H1 (cell line): ENCODE results near the gene CCNY. TPM values are rescaled to one million over a fixed set of nuclear protein-coding genes. Genes with fewer than 3 reads are reported as not detected.

Source experiments
- CTCF ChIA-PET: fragments of 300-600 bp; sonication (Branson Sonifier 250); formaldehyde crosslinking; loops from one replicate; lab custom pipeline; 2021; ENCODE audit not compliant: partially characterized antibody; lab: Charles Lee
- POLR2A ChIA-PET: fragments of 300-600 bp; sonication (Branson Sonifier 250); formaldehyde crosslinking; loops from one replicate; lab custom pipeline; 2021; ENCODE audit warnings: inconsistent platforms; ENCODE audit not compliant: partially characterized antibody; lab: Charles Lee
- DNase-seq, 2 experiments: peaks; one replicate each; pipeline versions ENCODE4 v3.0.0 to v3.0.0-alpha.2; 2010 to 2022; ENCODE audit warnings: low spot score in 2 of 2, low read depth in 1 of 2, mixed read lengths in 1 of 2
- FAIRE-seq: peaks from 2 replicates; lab custom pipeline; 2011; peaks lifted over from hg19 to GRCh38; lab: Jason Lieb, UNC
- H2AFZ ChIP-seq: 2 replicates; pipeline ENCODE4 v1.8.1; 2012; ENCODE audit warnings: low read length, inconsistent platforms
- H2AK5ac ChIP-seq: 2 replicates; pipeline ENCODE4 v1.6.1; 2013; ENCODE audit warnings: low read depth, low read length
- H2BK120ac ChIP-seq: replicated peaks from 2 replicates; pipeline ENCODE3; 2013; ENCODE audit warnings: low read depth, low read length, inconsistent platforms
- H2BK12ac ChIP-seq: 2 replicates; pipeline ENCODE4 v1.6.1; 2013; ENCODE audit warnings: low read depth, low read length
- H2BK15ac ChIP-seq: 2 replicates; pipeline ENCODE4 v1.6.1; 2013; ENCODE audit warnings: low read length
- H2BK20ac ChIP-seq: 2 replicates; pipeline ENCODE4 v1.6.1; 2013; ENCODE audit warnings: low read length
- H2BK5ac ChIP-seq: 2 replicates; pipeline ENCODE4 v1.6.1; 2013; ENCODE audit warnings: low read depth, low read length
- H3K14ac ChIP-seq: 2 replicates; pipeline ENCODE4 v1.6.1; 2013; ENCODE audit warnings: inconsistent platforms; ENCODE audit not compliant: insufficient read length
- H3K18ac ChIP-seq: 2 replicates; pipeline ENCODE4 v1.6.1; 2013; ENCODE audit warnings: low read length; ENCODE audit errors: extremely low read depth
- H3K23ac ChIP-seq: 2 replicates; pipeline ENCODE4 v1.6.1; 2013; ENCODE audit warnings: inconsistent platforms; ENCODE audit not compliant: insufficient read length
- H3K23me2 ChIP-seq: 2 replicates; pipeline ENCODE4 v1.6.1; 2013; ENCODE audit warnings: low read depth, low read length
- H3K27ac ChIP-seq: 2 replicates; pipeline ENCODE4 v1.6.1; 2011; ENCODE audit warnings: low read depth, low read length, inconsistent platforms
- H3K27me3 ChIP-seq, 4 experiments: replicated peaks in 1 of 4; 1 replicate in 1 of 4; 2 replicates in 3 of 4; pipeline versions ENCODE4 v1.6.1 to v1.8.1; 2011 to 2013; ENCODE audit warnings: low read length in 3 of 4, mild to moderate bottlenecking in 3 of 4, inconsistent platforms in 2 of 4, mixed read lengths in 2 of 4, moderate library complexity in 1 of 4; ENCODE audit not compliant: control insufficient read depth in 3 of 4, insufficient read depth in 3 of 4; ENCODE audit errors: extremely low read depth in 1 of 4
- H3K36me3 ChIP-seq, 4 experiments: 2 replicates each; pipeline versions ENCODE4 v1.6.1 to v1.8.1; 2011 to 2013; ENCODE audit warnings: mild to moderate bottlenecking in 4 of 4, low read length in 3 of 4, moderate library complexity in 2 of 4, control low read depth in 1 of 4, inconsistent platforms in 1 of 4; ENCODE audit not compliant: insufficient read depth in 4 of 4, control insufficient read depth in 2 of 4
- H3K4ac ChIP-seq: replicated peaks from 2 replicates; pipeline ENCODE3; 2013; ENCODE audit warnings: low read length, low read depth, mixed read lengths, inconsistent platforms; ENCODE audit not compliant: insufficient read length
- H3K4me1 ChIP-seq, 4 experiments: replicated peaks in 1 of 4; 1 replicate in 1 of 4; 2 replicates in 3 of 4; pipeline versions ENCODE4 v1.6.1 to v1.8.1; 2011 to 2013; ENCODE audit warnings: low read length in 3 of 4, inconsistent platforms in 2 of 4, mixed read lengths in 1 of 4; ENCODE audit not compliant: insufficient read depth in 4 of 4, control insufficient read depth in 3 of 4
- H3K4me2 ChIP-seq, 2 experiments: 2 replicates each; pipeline versions ENCODE4 v1.6.1 to v1.8.1; 2011 to 2013; ENCODE audit warnings: low read depth in 2 of 2, low read length in 2 of 2, control low read depth in 1 of 2, inconsistent platforms in 1 of 2, mild to moderate bottlenecking in 1 of 2; ENCODE audit not compliant: insufficient read depth in 1 of 2
- H3K4me3 ChIP-seq, 4 experiments: fragments of 200-600, 300-600 bp in 1 of 4; sonication (generic), shearing (Covaris generic), sonication (Bioruptor Twin) in 1 of 4; 2 replicates each; pipeline versions ENCODE4 v1.5.1 to v1.8.1; 2011 to 2016; ENCODE audit warnings: low read length in 4 of 4, low read depth in 3 of 4, control low read depth in 2 of 4, inconsistent platforms in 2 of 4, mild to moderate bottlenecking in 2 of 4, mixed read lengths in 1 of 4, moderate library complexity in 1 of 4; ENCODE audit not compliant: insufficient read depth in 2 of 4; ENCODE audit errors: extremely low read depth in 1 of 4
- H3K56ac ChIP-seq: replicated peaks from 2 replicates; pipeline ENCODE3; 2013; ENCODE audit warnings: low read depth, mild to moderate bottlenecking, mixed read lengths, low read length, inconsistent platforms; ENCODE audit not compliant: insufficient read length
- H3K79me1 ChIP-seq: 2 replicates; pipeline ENCODE4 v1.6.1; 2013; ENCODE audit warnings: low read depth, low read length, control low read depth
- H3K79me2 ChIP-seq, 2 experiments: 2 replicates each; pipeline versions ENCODE4 v1.6.1 to v1.8.1; 2012 to 2013; ENCODE audit warnings: low read length in 2 of 2, mild to moderate bottlenecking in 2 of 2, inconsistent platforms in 1 of 2; ENCODE audit not compliant: insufficient read depth in 2 of 2, control insufficient read depth in 1 of 2
- H3K9ac ChIP-seq, 4 experiments: replicated peaks in 1 of 4; 1 replicate in 1 of 4; 2 replicates in 3 of 4; pipeline versions ENCODE4 v1.6.1 to v1.8.1; 2011 to 2013; ENCODE audit warnings: low read depth in 3 of 4, low read length in 3 of 4, control low read depth in 2 of 4, mild to moderate bottlenecking in 2 of 4, moderate library complexity in 2 of 4, inconsistent platforms in 1 of 4; ENCODE audit errors: extremely low read depth in 1 of 4
- H3K9me3 ChIP-seq, 2 experiments: 2 replicates each; pipeline versions ENCODE4 v1.6.1 to v1.8.1; 2012 to 2013; ENCODE audit warnings: mild to moderate bottlenecking in 2 of 2, moderate library complexity in 2 of 2, control low read depth in 1 of 2, inconsistent platforms in 1 of 2, low read depth in 1 of 2, low read length in 1 of 2, mixed read lengths in 1 of 2; ENCODE audit not compliant: insufficient read depth in 2 of 2
- H4K20me1 ChIP-seq, 2 experiments: replicated peaks in 1 of 2; 2 replicates each; pipeline versions ENCODE3 to v1.8.1; 2011 to 2013; ENCODE audit warnings: inconsistent platforms in 2 of 2, low read length in 2 of 2, mild to moderate bottlenecking in 1 of 2; ENCODE audit not compliant: insufficient read depth in 2 of 2, control insufficient read depth in 1 of 2
- H4K5ac ChIP-seq: 2 replicates; pipeline ENCODE4 v1.6.1; 2013; ENCODE audit warnings: low read length, low read depth, mixed read lengths, inconsistent platforms; ENCODE audit not compliant: insufficient read length
- H4K8ac ChIP-seq: 2 replicates; pipeline ENCODE4 v1.8.0; 2013; ENCODE audit warnings: mild to moderate bottlenecking, moderate library complexity, low read length, inconsistent platforms; ENCODE audit not compliant: insufficient read depth; ENCODE audit errors: extremely low read depth
- H4K91ac ChIP-seq: replicated peaks from 2 replicates; pipeline ENCODE3; 2013; ENCODE audit warnings: low read length, mixed read lengths, inconsistent platforms; ENCODE audit not compliant: insufficient read length
- BCL11A ChIP-seq, 2 experiments: IDR thresholded peaks; one replicate each; pipeline ENCODE4 v1.6.1; 2011; ENCODE audit warnings: low read depth in 2 of 2, low read length in 2 of 2, mild to moderate bottlenecking in 2 of 2
- KDM5A ChIP-seq: fragments of 200-600 bp; IDR thresholded peaks from 2 replicates; pipeline ENCODE4 v1.7.1; 2012; ENCODE audit warnings: mild to moderate bottlenecking, low read length, inconsistent platforms, mixed read lengths
- POU5F1 ChIP-seq: IDR thresholded peaks from 2 replicates; pipeline ENCODE4 v1.6.1; 2011; ENCODE audit warnings: low read depth, mild to moderate bottlenecking, low read length, moderate library complexity
- SP2 ChIP-seq: IDR thresholded peaks from 2 replicates; pipeline ENCODE4 v1.6.1; 2012; ENCODE audit warnings: mild to moderate bottlenecking, low read length, inconsistent platforms
- WGBS, 2 experiments: shearing (Covaris generic) in 1 of 2; methylation state at CpG; one replicate each; pipeline versions ENCODE4 v1.1.6 to v1.1.7; 2013 to 2015; ENCODE audit warnings: low lambda C conversion rate in 2 of 2, mixed read lengths in 2 of 2, inconsistent platforms in 1 of 2, low coverage in 1 of 2, missing lambda C conversion rate in 1 of 2; ENCODE audit not compliant: insufficient replicate concordance in 2 of 2, insufficient coverage in 1 of 2, insufficient read length in 1 of 2; ENCODE audit errors: extremely low coverage in 1 of 2, missing lambda C conversion rate in 1 of 2; 5-methylcytosine and 5-hydroxymethylcytosine counted together
- polyA plus RNA-seq, 7 experiments: library from polyadenylated mRNA; depleted of rRNA in 3 of 7; stranded (reverse) in 5 of 7; unstranded in 2 of 7; fragments of >200 nt in 5 of 7; fragments of 200-250 nt in 2 of 7; gene quantifications; 1 replicate in 5 of 7; 2 replicates in 1 of 7; 4 replicates in 1 of 7; pipeline versions ENCODE4 v1.2.1 to v1.2.3, GENCODE V29; 2011 to 2013; ENCODE audit warnings: missing spikeins in 2 of 7, mixed read lengths in 2 of 7
- total RNA-seq: library from RNA; stranded (reverse); fragmentation: NEBNext Ultra II Directional; extraction: Animal tissue kit (Norgen Biotek cat#: 25700); gene quantifications from 2 replicates; pipeline ENCODE4 v1.2.1, GENCODE V29; 2021

The CCNY gene
- total and polyA plus RNA-seq, 2 of the 8 experiments (the other 6 are each of a cell fraction or from before 2014, with no cell fraction given): 25.3 to 68.2 TPM

- H3K23ac ChIP-seq: no peak overlapping the region
- peaks cover 0 to 6% (median 3%) of the 10 kb centered on the region in 4 experiments; a peak in 3 of 7 replicates for H3K4me1 ChIP-seq
- H3K36me3 ChIP-seq: no peaks in the 10 kb centered on the region
- CTCF ChIA-PET: interaction anchor here (1.5 kb wide), 2 partner anchors 15 to 18 kb away, joined by 4 to 5 read pairs; no protein-coding TSS in a partner anchor
- H2AFZ ChIP-seq: no peak overlapping the region
- H3K56ac ChIP-seq: no peak overlapping the region
- H3K9ac ChIP-seq: no peak overlapping the region
- no peak overlapping the region for H3K18ac ChIP-seq
- WGBS, 2 experiments: 79% methylated on average over 4 of the region's 4 CpGs; no CpG with 5 or more reads in 1 of the 2 experiments
- no peak overlapping the region for H2BK120ac ChIP-seq
- H2BK5ac ChIP-seq: no peak overlapping the region
- H3K4ac ChIP-seq: no peak overlapping the region
- POLR2A ChIA-PET: interaction anchor here (1.3 kb wide), 2 partner anchors 10 to 16 kb away, joined by 3 read pairs; no protein-coding TSS in a partner anchor
- H4K5ac ChIP-seq: no peak overlapping the region
- no peak overlapping the region for H3K4me3 ChIP-seq
- H2BK20ac ChIP-seq: no peak overlapping the region
- H3K79me2 ChIP-seq: peaks cover 6 to 90% of the 10 kb centered on the region in 2 experiments
- H3K27me3 ChIP-seq: no peaks in the 10 kb centered on the region
- peaks cover 2% of the 10 kb centered on the region; the same call in 1 of the 2 replicates for H3K79me1 ChIP-seq
- H2BK15ac ChIP-seq: no peak overlapping the region
- H4K91ac ChIP-seq: no peak overlapping the region
- H2BK12ac ChIP-seq: no peak overlapping the region
- H3K9me3 ChIP-seq: 0 out of 4 replicates have a peak, but pooled peaks cover 0 to 2% of the 10 kb centered on the region in 2 experiments
- no peak overlapping the region for H3K4me2 ChIP-seq
- TF ChIP-seq BCL11A (IDR thresholded peaks at IDR 0.05; ENCODE audit: low read depth in 2 of 2, low read length in 2 of 2): no peak
- TF ChIP-seq SP2: no peak
- TF ChIP-seq POU5F1: no peak
- no peak for TF ChIP-seq KDM5A
- no peak overlapping the region for H4K8ac ChIP-seq
- no peaks in the 10 kb centered on the region for H3K23me2 ChIP-seq
- FAIRE-seq (no peak), DNase-seq (no peak)
- H4K20me1 ChIP-seq: peaks cover 4 to 7% of the 10 kb centered on the region in 2 experiments
- H3K27ac ChIP-seq: no peak overlapping the region
- H3K14ac ChIP-seq: no peak overlapping the region
- H2AK5ac ChIP-seq: no peak overlapping the region
These were observed 31.7 kb downstream of the CCNY start for GRCh38 chr10:35367982-35368381.
